WI38 (cell line): Measurements from ENCODE around the gene NMB.
"Not testable (repeated sequence)": the region's sequence is repeated elsewhere in the genome, so short reads cannot be mapped to it uniquely, and the experiment has no call there.

Experiments
- H3K4me3 ChIP-seq: 2 replicates; pipeline ENCODE4 v1.5.1; 2011; ENCODE audit warnings: low read depth, mild to moderate bottlenecking, control low read depth, low read length
- TF ChIP-seq, protein P1 (sequence below): IDR thresholded peaks from 2 replicates; pipeline ENCODE4 v1.5.1; 2012; ENCODE audit warnings: low read depth, mild to moderate bottlenecking, control low read depth, low read length

The NMB gene

GRCh38 chr15:84690342-84690741 is 32.3 kb upstream of the NMB start:
- TF ChIP-seq, protein P1, sequence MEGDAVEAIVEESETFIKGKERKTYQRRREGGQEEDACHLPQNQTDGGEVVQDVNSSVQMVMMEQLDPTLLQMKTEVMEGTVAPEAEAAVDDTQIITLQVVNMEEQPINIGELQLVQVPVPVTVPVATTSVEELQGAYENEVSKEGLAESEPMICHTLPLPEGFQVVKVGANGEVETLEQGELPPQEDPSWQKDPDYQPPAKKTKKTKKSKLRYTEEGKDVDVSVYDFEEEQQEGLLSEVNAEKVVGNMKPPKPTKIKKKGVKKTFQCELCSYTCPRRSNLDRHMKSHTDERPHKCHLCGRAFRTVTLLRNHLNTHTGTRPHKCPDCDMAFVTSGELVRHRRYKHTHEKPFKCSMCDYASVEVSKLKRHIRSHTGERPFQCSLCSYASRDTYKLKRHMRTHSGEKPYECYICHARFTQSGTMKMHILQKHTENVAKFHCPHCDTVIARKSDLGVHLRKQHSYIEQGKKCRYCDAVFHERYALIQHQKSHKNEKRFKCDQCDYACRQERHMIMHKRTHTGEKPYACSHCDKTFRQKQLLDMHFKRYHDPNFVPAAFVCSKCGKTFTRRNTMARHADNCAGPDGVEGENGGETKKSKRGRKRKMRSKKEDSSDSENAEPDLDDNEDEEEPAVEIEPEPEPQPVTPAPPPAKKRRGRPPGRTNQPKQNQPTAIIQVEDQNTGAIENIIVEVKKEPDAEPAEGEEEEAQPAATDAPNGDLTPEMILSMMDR = no peak
- no peak overlapping the region for H3K4me3 ChIP-seq

DNA sequence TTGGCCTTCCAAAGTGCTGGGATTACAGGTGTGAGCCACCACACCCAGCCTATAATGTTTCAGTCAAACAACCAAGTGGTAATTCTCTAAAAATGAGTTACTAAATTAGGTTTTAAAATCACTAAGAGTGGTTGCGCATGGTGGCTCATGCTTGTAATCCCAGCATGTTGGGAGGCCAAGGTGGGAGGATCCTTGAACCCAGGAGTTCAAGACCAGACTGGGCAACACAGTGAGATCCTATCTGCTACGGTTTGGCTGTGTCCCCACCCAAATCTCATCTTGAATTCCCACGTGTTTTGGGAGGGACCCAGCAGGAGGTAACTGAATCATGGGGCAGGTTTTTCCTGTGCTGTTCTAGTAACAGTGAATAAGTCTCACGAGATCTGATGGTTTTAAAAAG is 31.9 kb upstream of the NMB start:
- H3K4me3 ChIP-seq = no peak overlapping the region
- TF ChIP-seq, protein P1 = no peak

GRCh38 chr15:84686446-84686845 is 28.4 kb upstream of the NMB start:
- H3K4me3 ChIP-seq = not testable (repeated sequence)

GRCh38 chr15:84685304-84685703 is 27.3 kb upstream of the NMB start:
- TF ChIP-seq, protein P1 = no peak
- H3K4me3 ChIP-seq = no peak overlapping the region

- no peak overlapping the region for H3K4me3 ChIP-seq
- TF ChIP-seq, protein P1 = no peak
Observed at GRCh38 chr15:84684092-84684491, 26.1 kb upstream of the NMB start.

DNA sequence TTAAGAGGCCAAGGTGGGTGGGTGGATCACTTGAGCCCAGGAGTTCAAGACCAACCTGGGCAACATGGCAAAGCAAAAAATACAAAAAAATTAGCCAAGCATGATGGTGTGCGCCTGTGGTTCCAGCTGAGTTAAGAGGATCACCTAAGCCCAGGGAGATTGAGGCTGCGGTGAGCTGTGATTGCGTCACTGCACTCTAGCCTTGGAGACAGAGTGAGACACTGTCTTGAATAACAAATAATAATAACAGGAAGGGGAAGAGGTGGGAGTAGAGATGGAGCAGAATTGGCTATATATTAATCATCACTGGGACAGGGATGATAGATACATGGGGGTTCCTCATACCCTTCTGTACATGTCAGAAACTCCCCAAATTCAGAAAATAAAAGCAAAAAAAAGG is 23.8 kb upstream of the NMB start:
- H3K4me3 ChIP-seq = no peak overlapping the region
- TF ChIP-seq, protein P1 = no peak

GRCh38 chr15:84671211-84671610 is 13.2 kb upstream of the NMB start:
- no peak overlapping the region for H3K4me3 ChIP-seq

GRCh38 chr15:84669726-84670125 is 11.7 kb upstream of the NMB start:
- TF ChIP-seq, protein P1 = no peak
- H3K4me3 ChIP-seq = no peak overlapping the region

More at GRCh38 chr15:84671211-84671610, 13.2 kb upstream of the NMB start:
- TF ChIP-seq, protein P1 = no peak
